NCI-H345 (cell line): Measurements from ENCODE around the gene CRADD.
A peak's percentile ranks its signal among the peaks of the same experiment; 100 is the strongest.
"Not testable (repeated sequence)": the region's sequence is repeated elsewhere in the genome, so short reads cannot be mapped to it uniquely, and the experiment has no call there.

ENCODE experiments used
- DNase-seq: peaks from one replicate; lab custom pipeline; 2025; lab: John Stamatoyannopoulos, UW

CRADD gene

GRCh38 chr12:93706824-93707223 lies 29.6 kb downstream of the CRADD start:
- DNase-seq, result no peak

GRCh38 chr12:93707836-93708235 lies 30.7 kb downstream of the CRADD start:
- DNase-seq, result no peak

GRCh38 chr12:93708952-93709351 lies 31.8 kb downstream of the CRADD start:
- no peak for DNase-seq

- no peak for DNase-seq
These were observed 32.2 kb downstream of the CRADD start for GRCh38 chr12:93709386-93709785.

- DNase-seq, result no peak
These were observed 33.4 kb downstream of the CRADD start for GRCh38 chr12:93710574-93710926.

GRCh38 chr12:93711502-93711901 lies 34.3 kb downstream of the CRADD start:
- DNase-seq, result not testable (repeated sequence)

GRCh38 chr12:93712200-93712599 lies 35.0 kb downstream of the CRADD start:
- peak; percentile 51 for DNase-seq

GRCh38 chr12:93713060-93713459 lies 35.9 kb downstream of the CRADD start:
- DNase-seq, result no peak

GRCh38 chr12:93713800-93714199 lies 36.6 kb downstream of the CRADD start:
- DNase-seq, result no peak

GRCh38 chr12:93714382-93714781 lies 37.2 kb downstream of the CRADD start:
- no peak for DNase-seq

- no peak for DNase-seq
These were observed 42.5 kb downstream of the CRADD start for GRCh38 chr12:93719710-93720109.

GRCh38 chr12:93720559-93720958 lies 43.4 kb downstream of the CRADD start:
- no peak for DNase-seq

GRCh38 chr12:93722179-93722578 lies 45.0 kb downstream of the CRADD start:
- DNase-seq, result no peak

- DNase-seq, result no peak
These were observed 45.8 kb downstream of the CRADD start for GRCh38 chr12:93722835-93723567.

GRCh38 chr12:93723568-93723930 lies 46.4 kb downstream of the CRADD start:
- no peak for DNase-seq

GRCh38 chr12:93725531-93725930 lies 48.4 kb downstream of the CRADD start:
- no peak for DNase-seq

- DNase-seq, result no peak
These were observed 50.1 kb downstream of the CRADD start for GRCh38 chr12:93727195-93727811.

- no peak for DNase-seq
These were observed 50.7 kb downstream of the CRADD start for GRCh38 chr12:93727911-93728310.

- no peak for DNase-seq
These were observed 52.8 kb downstream of the CRADD start for GRCh38 chr12:93729934-93730333.

GRCh38 chr12:93733358-93733757 lies 56.2 kb downstream of the CRADD start:
- DNase-seq, result no peak

- DNase-seq, result no peak
These were observed 56.8 kb downstream of the CRADD start for GRCh38 chr12:93733928-93734327.

GRCh38 chr12:93734784-93735183 lies 57.6 kb downstream of the CRADD start:
- no peak for DNase-seq

- no peak for DNase-seq
These were observed 59.5 kb downstream of the CRADD start for GRCh38 chr12:93736640-93737178.
